Stimulated activated CD4-positive, alpha-beta T cell treated with anti-CD3 and anti-CD28 coated beads, Interleukin-15, amount 100 ng/mL, for 24 hours (primary cell): ENCODE results near the gene NUP85.
"Not testable (repeated sequence)": the region's sequence is repeated elsewhere in the genome, so short reads cannot be mapped to it uniquely, and the experiment has no call there.

ENCODE experiments used
- DNase-seq: peaks from one replicate; pipeline ENCODE4 v3.0.0-alpha.2; 2020

The NUP85 gene

DNA sequence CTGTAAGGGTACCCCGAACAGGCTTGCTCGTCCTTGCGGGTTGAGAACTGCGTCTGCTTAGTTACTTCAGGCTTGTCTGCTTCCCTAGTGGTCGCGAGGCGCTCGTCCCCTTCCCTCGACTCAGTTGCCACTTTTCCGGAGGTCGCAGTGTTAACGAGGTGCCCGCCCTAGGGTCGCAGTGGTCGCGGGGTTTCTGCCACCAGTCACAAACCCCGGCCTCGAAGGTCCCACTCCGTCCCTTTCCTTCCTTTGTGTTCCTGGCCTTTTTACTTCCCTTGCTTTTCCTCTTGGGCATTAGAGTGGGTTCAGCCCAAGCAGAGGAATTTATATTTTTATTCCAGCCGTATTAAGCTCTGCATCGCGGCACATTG is 299 bp downstream of the NUP85 start:
- no peak for DNase-seq

DNA sequence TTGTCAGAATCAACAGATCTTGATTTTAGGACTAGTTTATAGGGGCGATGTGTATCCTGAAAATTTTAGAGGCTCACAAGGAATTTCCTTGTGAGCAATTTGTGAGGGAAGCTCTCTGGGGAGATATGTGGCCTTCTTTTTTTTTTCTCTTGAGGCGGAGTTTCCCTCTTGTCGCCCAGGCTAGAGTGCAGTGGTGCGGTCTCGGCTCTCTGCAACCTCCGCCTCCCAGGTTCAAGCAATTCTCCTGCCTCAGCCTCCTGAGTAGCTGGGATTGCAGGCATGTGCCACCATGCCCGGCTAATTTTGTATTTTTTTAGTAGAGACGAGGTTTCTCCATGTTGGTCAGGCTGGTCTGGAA is 1.6 kb downstream of the NUP85 start:
- DNase-seq, result not testable (repeated sequence)

DNA sequence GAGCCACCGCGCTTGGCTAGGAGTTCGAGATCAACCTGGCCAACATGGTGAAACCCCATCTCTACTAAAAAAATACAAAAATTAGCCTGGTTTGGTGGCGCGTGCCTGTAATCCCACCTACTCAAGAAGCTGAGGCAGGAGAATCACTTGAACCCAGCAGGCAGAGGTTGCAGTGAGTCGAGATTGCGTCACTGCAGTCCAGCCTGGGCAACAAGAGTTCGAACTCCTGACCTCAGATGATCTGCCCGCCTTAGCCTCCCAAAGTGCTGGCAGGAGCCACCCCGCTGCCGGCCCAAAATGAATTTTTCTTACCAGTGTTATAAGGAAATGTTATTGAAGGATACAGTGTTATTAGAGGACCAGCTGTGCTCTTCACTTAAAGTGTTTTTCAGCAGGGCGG is 2.3 kb downstream of the NUP85 start:
- no peak for DNase-seq

DNA sequence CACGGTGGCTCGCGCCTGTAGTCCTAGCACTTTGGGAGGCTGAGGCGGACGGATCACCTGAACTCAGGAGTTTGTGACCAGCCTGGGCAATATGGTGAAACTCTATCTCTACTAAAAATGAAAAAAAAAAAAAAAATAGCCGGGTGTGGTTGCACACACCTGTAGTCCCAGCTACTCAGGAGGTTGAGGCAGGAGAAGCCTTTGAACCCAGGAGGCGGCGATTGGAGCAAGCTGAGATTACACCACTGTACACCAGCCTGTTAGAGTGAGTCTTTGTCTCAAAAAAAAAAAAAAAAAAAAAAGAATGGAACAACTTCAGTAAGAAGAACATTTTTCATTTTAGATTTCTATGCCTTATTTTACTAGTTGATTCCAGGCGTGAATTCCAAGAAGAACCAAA is 2.7 kb downstream of the NUP85 start:
- no peak for DNase-seq

DNA sequence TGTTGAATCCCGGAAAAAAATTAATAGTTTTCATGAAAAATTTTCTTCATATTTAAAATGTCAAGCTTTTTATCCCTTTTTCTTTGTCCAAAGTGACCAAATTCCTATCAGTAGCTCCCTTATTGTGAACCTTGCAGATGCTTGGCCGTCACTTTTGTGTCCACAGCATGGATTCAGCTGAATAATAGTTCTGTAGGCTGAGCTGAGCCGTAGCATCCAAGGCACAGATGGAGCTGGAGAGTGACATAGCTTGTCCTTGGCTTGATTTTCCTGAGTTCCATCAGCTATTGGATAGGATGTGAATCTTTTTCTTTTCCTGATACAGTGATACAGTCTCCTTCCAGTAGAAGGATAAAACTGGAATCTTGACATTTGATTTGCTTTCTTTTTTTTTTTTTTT is 3.6 kb downstream of the NUP85 start:
- no peak for DNase-seq

DNA sequence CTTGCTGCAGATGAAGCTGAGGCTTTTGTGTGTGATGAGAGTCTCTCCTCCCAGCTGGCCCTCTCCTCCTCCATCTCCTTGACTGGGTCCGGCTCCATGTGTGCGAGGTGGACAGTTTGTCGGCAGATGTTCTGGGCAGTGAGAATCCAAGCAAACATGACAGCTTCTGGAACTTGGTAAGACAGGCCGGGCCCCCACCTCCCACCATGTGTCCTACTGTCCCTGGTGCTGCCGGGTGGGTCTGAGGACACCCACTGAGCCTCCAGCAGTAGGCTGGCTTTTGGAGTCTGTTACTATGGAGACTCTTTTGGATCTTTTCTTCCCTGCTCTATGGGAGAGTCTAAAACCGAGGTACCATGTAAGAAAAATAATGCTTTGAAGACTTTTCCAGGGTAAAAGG is 12.7 kb downstream of the NUP85 start:
- DNase-seq, result no peak

DNA sequence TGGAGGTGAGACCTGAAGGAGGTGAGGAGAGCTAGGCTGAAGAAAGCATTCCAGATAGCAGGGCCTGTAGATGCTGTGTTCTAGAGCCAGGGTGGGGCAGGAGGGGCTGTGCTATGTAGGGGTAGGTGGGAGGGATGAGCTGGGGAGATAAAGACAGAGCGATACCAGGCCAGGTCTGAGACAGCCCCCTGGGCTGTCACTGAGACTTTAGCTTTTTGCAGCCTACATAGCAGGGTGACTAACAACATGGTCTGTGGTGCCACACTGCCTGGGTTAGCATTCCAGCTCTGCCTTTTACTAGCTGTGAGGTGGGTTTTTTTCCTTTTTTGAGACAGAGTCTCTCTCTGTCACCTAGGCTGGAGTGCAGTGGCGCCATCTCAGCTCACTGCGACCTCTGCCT is 14.3 kb downstream of the NUP85 start:
- no peak for DNase-seq

DNA sequence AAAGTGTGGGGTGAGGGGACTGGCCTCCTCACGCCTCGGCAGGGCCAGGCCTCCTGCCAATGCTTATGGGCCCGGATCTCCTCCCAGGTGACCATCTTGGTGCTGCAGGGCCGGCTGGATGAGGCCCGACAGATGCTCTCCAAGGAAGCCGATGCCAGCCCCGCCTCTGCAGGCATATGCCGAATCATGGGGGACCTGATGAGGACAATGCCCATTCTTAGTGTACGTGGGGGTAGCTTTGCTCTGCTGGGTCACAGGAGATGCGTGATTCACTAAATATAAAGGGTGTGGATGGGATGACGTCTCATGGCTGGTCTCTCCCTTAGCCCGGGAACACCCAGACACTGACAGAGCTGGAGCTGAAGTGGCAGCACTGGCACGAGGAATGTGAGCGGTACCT is 19.5 kb downstream of the NUP85 start:
- DNase-seq, result no peak

DNA sequence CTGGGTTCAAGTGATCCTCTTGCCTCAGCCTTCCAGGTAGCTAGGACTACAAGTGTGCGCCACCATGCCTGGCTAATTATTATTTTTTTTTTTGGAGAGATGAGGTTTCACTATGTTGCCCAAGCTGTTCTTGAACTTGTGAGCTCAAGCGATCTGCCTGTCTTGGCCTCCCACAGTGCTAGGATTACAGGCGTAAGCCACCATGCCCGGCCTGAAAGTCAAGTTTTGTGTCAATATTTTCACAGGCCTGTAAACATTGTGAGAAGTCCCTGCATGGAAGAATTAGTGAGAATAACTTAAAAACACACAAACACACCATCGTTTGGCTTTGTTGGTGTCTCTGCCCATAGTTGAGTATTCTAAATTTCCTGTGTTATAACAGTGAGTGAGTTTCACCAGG is 22.2 kb downstream of the NUP85 start:
- no peak for DNase-seq

DNA sequence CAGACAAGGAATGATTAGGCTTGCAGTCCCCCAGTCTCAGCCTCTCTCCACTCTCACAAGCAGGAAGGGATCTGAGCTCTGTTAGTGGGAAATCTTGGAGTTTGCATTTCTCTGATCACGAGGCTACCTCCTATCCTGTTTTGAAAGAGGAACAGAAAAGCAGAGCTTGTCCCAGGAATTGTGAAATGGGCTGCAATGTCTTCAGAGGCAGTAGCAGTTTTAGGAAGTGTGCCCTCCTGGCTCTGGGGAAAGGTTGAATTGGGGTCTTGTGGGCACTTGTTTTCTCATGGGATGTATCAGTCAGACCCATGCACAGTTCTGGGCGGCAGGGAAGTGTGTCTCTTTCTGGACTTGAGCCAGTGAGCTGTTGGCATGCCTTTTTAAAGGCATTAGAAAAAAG is 22.8 kb downstream of the NUP85 start:
- DNase-seq, result no peak

DNA sequence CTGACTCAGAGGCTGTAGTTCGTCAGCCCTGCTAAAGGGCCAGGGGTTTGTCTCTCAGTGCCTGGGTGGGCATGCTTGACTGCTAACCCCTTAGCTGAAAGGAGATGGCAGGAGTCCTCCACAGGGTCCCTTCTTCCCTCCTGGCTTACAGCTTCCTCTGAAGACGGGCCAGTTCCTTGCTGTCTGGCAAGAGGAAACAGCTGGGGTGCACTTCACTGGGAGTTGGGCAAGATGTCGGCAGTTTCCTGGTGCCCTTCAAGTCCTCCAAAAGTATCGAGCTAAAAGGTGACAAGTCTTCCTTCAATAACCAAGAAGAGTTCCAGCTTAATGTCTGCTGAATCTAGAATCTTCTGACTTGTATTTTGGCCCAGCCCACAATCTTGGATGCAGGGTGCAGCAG is 23.4 kb downstream of the NUP85 start:
- no peak for DNase-seq

DNA sequence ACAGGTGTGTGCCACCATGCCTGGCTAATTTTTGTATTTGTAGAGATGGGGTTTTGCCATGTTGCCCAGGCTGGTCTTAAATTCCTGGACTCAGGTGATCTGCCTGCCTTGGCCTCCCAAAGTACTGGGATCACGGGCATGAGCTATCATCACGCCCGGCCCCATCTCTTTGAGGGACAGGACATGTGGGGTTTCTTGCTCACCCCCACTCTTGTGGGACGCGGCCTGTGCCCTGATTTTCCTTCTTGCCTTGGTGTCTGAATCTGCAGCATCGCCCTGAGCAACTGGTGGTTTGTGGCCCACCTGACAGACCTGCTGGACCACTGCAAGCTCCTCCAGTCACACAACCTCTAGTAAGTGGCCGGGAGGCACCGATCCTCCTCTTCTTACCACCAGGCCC is 25.6 kb downstream of the NUP85 start:
- no peak for DNase-seq

DNA sequence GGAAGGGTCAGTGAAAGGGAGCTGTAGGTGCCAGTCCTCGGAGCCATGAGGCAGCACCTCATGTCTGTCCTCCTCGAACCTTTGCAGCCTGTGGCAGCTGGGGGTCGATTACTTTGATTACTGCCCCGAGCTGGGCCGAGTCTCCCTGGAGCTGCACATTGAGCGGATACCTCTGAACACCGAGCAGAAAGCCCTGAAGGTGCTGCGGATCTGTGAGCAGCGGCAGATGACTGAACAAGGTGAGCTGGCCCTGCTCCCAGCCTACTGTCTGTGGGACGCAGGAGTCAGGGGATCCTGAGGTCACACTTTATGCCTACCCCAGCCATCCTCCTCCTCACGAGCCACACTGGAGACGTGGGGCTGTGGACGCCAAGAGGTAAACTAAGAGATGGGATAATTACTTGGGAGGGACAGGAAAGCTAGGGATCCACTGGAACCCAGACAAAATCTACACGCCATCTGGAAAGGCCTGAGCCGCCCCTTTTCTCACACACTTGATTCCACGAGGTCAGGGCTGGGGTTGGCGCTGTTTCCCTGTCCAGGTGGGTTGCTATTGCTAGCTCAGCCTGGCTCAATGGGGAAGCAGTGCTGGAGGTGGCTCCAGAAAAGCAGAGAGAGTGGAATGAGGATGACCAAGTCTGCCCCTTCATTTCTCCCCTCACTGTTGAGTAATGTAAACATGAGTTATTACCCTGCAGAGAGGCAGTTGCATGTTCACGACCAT is 26.4 kb downstream of the NUP85 start:
- no peak for DNase-seq

DNA sequence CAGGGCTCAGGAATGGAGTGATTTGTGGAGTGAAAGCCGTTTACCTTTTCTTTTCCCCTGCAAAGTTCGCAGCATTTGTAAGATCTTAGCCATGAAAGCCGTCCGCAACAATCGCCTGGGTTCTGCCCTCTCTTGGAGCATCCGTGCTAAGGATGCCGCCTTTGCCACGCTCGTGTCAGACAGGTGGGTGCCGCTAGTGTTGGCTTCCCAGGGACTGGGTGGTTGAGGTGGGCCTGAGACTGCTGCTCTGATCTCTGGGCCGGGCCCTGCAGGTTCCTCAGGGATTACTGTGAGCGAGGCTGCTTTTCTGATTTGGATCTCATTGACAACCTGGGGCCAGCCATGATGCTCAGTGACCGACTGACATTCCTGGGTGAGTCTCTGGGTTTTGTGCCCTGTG is 27.3 kb downstream of the NUP85 start:
- DNase-seq, result no peak

DNA sequence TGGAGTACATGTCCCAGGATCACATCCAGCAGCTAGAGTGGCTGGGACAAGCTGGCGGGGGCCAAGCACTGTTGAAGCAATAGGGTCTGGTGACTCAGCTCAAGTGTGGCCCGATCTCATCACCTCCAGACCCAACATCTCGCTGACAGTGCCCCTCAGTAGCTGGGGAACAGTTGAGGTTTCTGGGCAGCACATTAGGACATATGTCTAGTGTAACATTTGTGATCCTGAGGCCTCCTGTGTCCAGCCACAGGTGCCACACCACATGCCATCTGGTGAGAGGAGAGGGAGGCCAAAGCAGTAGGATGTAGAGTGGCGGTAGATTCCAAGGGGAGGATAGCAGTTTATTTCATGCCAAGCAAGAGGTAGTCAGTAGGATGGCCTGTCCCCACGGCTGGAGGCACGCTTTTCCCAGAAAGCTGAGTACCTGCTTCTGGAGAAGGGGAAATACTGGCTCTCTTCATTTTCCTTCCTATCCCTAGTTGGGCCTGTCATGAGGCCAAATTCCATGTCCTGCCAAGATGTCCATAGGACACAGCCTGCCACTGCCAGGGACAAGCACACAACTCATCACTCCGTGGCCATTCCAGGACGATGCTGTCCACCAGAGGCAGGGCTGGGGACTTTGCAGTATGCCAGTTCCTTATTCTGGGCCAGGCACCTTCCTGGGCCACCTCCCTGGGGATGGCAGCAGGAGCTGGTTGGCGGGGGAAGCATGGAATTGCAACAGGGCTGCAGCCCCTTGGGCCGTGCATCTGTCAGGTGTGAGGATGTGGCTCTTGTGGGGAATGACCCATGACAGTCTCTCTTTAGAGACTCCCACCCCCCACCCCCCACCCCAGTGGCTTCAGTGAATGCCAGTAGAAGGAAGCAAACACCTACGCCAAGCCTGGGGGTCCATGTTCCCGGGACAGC is 31.9 kb downstream of the NUP85 start:
- DNase-seq, result no peak

DNA sequence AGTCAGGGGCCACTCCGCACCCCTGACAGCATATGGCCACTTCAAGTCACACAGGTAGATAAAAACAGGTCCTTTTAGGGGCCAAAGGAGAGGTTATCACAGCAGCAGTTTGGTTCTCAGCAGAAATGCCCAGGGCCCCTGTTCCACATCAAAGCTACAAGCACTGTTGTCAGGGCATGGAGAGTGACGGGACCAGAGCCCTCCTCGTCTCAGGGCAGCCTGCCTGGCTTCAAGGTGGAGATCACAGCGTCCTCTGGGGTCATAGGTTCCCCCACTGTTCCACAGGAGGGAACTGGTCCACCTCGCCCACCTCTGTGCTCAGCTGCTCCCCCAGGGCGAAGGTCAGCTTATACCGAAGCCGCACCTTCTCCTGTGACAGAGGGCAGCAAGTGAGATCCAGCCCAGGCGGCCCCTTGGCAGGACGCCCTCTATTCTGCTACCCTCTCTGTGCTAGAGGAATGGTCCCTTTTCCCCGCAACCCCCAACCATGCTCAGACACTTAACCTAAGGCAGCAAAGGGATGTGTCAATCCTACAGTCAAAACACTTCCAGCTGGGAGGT is 32.6 kb downstream of the NUP85 start:
- DNase-seq, result no peak

DNA sequence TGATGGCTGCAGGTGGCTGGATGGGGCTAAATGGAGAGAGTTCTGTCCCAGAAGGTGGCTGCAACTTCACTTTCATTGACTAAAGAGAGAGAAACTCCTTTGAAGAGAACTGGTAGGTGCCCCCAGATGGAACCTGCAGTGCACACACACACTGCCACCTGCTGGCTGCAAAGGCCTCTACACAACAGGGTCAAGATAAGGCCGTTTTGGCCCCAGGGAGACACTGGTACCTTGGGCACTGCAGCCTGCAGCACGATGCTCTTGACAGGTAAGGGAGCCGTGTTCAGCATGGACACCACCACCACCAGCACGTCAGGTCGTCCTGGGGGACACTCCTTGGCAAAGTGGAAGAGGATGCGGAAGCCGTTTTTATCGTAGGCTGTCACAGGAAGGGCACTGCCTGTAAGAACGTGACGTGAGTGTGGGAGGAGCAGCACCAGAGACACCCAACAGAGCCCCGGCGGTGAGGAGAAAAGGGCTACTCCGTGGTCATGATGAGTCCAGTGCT is 33.3 kb downstream of the NUP85 start:
- DNase-seq, result peak; percentile 74

DNA sequence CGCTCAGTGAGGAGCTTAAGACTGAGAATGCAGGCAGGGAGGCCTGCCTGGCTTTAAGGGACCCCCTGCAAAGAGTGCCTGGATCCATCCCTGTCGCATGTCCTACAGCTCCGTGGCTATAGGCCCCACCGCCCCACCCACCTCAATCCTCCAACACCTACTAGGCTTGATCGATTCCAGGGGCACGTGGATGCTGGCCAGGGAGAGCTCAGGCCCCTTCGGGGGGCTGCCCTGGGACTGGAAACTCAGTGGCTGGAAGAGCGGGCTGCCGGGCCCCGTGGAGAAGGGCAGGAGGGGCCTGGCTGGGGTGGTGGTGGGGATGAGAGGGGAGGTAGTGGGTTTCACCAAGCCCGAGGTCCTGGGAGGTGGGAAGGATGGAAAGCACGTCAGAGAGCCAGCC is 33.7 kb downstream of the NUP85 start:
- DNase-seq, result no peak

DNA sequence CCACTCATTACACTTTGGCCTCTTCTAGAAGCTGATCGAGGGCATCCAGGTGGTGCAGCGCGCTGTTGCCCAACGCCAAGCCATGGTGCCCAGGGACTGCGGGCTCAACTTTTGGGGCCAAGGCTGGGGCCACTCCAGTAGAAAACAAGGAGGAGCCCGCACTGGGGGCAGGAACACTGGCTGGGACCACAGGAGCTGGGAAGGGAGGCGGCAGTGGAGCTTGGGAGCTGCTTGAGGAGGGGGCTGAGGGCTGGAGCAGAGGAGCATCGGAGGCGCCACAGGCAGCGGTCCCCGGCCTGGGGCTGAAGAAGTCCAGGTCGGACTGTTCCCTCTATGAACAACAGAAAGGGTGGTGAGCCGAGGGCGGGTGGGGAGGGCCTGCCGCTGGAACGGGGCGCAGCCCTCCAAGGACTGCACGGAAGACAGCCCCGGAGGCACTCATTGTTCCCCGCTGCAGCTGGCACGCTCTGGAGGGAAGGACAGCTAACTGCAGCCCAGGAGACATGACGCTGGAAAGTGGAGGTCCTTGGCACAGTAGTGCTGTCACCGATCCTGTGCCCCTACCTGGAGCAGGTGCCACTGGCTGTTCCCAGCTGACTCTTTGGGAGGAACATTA is 34.4 kb downstream of the NUP85 start:
- DNase-seq, result no peak

DNA sequence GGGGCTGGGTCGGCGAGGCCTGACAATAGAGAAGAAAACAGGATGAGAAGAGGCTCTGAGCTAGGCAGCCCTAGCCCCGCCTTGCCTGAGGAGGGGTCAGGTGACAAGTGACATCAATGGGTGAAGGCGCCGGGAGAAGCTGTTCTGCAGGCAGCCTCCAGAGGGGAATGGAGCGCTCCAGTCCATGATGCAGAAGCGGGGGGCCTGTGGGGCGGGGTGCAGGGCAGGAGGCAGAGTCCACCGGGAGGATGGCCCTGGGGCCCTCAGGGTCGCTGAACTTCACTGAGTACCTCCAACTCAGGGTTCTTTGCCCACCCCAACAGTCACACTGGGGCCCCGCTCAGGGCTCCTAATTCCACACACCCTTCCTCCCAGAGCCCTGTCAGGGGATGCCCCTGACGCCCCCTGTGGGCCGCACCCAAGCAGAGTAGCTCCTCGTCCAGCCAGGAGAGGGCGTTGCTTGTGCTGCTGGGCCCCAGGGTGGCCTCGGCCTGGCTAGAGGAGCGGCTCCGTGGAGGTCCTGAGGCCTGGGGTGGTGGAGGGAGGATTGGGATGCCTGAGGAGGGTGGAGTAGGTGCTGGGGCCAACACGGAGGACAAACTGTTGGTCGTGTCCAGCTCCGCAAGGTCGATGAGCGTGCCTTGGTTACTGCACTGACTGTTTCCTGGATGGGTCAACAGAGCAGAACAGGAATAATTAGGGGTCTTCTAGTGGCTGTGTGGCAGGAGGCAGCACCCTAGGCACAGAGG is 35.1 kb downstream of the NUP85 start:
- peak; percentile 63 for DNase-seq

DNA sequence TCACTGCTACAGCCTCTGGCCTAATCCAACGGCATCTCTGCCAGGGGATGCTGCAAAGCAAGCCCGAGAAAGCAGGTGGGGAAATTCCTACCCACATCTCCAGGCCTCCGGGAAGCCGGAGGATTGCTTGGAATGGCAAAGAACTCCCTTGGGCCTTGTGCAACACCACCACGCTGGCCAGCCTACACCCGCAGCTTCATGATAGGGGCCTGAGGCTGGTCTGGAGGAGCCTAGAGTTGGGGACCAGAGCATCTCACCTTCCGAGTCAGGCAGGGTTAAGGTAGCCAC is 35.6 kb downstream of the NUP85 start:
- DNase-seq, result no peak

DNA sequence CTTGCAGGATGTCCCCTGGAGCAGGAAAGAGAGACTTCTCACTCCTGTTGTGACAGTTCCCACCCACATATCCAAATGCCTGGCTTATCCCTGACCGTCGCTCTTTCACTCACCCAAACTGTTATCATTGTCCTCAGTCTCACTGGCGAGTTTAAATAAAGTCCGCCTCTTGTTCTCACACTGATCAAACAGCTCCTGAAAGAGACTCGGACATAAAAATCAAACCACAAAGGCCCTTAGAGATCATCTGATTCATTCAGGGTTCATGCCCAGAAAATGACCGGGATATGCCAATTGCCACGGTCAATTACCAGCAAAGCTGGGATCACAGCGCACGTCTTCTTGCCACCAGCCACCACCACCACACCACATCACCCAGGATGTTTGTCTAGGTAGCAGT is 36.0 kb downstream of the NUP85 start:
- DNase-seq, result no peak

DNA sequence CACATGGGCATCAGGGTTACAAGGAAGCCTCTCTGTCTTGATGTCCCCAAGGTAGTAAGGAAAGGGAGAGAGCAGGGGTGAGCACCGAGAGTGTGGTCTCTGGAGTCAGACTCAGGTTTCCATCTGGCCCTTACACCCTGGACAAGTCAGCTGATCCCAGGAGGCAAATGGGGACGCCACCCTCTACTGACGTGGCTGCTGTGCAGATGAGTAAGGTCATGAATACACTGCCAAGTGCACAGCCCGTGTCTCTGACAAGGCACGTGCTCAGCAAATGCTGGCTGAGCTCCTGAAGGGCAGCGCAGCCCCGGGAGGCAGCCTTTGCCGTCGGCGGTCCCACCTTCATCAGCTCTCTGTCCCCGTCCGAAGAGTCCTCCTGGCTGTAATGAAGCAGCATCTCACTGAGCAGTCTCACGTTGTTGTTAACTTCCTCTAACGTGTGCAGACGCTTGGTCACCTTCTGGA is 36.5 kb downstream of the NUP85 start:
- no peak for DNase-seq
